Smooth muscle cell (in vitro differentiated cells): ENCODE data around the gene IRX4. TPM values are rescaled to one million over a fixed set of nuclear protein-coding genes. Genes with fewer than 3 reads are reported as not detected.

ENCODE experiments used
- DNase-seq: peaks from one replicate; lab custom pipeline; 2025; ENCODE audit not compliant: unreplicated experiment; lab: John Stamatoyannopoulos, UW
- H2AFZ ChIP-seq: fragments of 200-600 bp; sonication (generic); 2 replicates; pipeline ENCODE4 v1.6.0; 2016; ENCODE audit warnings: antibody characterized with exemption, low read depth, mild to moderate bottlenecking
- H3F3A ChIP-seq: fragments of 200-600 bp; sonication (generic); 2 replicates; pipeline ENCODE4 v1.6.0; 2017; ENCODE audit warnings: antibody characterized with exemption, low read depth
- H3K27ac ChIP-seq: fragments of 200-600 bp; sonication (generic); 2 replicates; pipeline ENCODE4 v1.5.1; 2016; ENCODE audit warnings: low read depth, mild to moderate bottlenecking
- H3K27me3 ChIP-seq: fragments of 200-600 bp; sonication (generic); 2 replicates; pipeline ENCODE4 v1.6.1; 2016; ENCODE audit warnings: low read depth, mild to moderate bottlenecking
- H3K36me3 ChIP-seq: fragments of 200-600 bp; sonication (generic); 2 replicates; pipeline ENCODE4 v1.5.1; 2016; ENCODE audit warnings: low read depth
- H3K4me1 ChIP-seq: fragments of 200-600 bp; sonication (generic); 2 replicates; pipeline ENCODE4 v1.5.1; 2016; ENCODE audit warnings: low read depth
- H3K4me2 ChIP-seq: fragments of 200-600 bp; sonication (generic); 2 replicates; pipeline ENCODE4 v1.6.0; 2016; ENCODE audit warnings: mild to moderate bottlenecking
- H3K4me3 ChIP-seq: fragments of 200-600 bp; sonication (generic); 2 replicates; pipeline ENCODE4 v1.5.1; 2016; ENCODE audit warnings: mild to moderate bottlenecking
- H3K79me2 ChIP-seq: fragments of 200-600 bp; sonication (generic); 2 replicates; pipeline ENCODE4 v1.6.0; 2016; ENCODE audit warnings: low read depth, mild to moderate bottlenecking
- H3K9ac ChIP-seq: fragments of 200-600 bp; sonication (generic); 2 replicates; pipeline ENCODE4 v1.6.0; 2016; ENCODE audit warnings: low read depth
- H3K9me3 ChIP-seq: fragments of 200-600 bp; sonication (generic); replicated peaks from 2 replicates; pipeline ENCODE4 v1.5.1; 2016; ENCODE audit warnings: low read depth
- H4K20me1 ChIP-seq: fragments of 200-600 bp; sonication (generic); 2 replicates; pipeline ENCODE4 v1.6.0; 2016; ENCODE audit warnings: low read depth
- CTCF ChIP-seq: fragments of 200-600 bp; sonication (generic); IDR thresholded peaks from 2 replicates; pipeline ENCODE4 v1.5.1; 2017; ENCODE audit warnings: borderline replicate concordance, mild to moderate bottlenecking, antibody characterized with exemption; ENCODE audit not compliant: insufficient read depth, poor library complexity, severe bottlenecking
- whole genome bisulfite sequencing: methylation state at CpG from one replicate; pipeline ENCODE4 v1.1.7; 2016; ENCODE audit warnings: low lambda C conversion rate; 5-methylcytosine and 5-hydroxymethylcytosine counted together
- polyA plus RNA-seq: library from polyadenylated mRNA; unstranded; fragments of >200 nt; fragmentation: Nextera tagmentation; extraction: Ambion mirVana; gene quantifications from 2 replicates; pipeline ENCODE4 v1.2.1, GENCODE V29; 2016
- total RNA-seq: library from RNA; depleted of rRNA; stranded (reverse); fragments of >200 nt; gene quantifications from 2 replicates; pipeline ENCODE4 v1.2.3, GENCODE V29; 2014

The IRX4 gene
- total and polyA plus RNA-seq, 2 experiments from 2014 or later, result 0.18 to 0.40 TPM

- no peak overlapping the region for H3K9ac ChIP-seq
- no peak overlapping the region for H3K27ac ChIP-seq
- no peak for DNase-seq
- TF ChIP-seq CTCF, result no peak
- no peak overlapping the region for H3K4me2 ChIP-seq
- no peak overlapping the region for H3K4me3 ChIP-seq
- peaks cover 19% of the 10 kb centered on the region for H3K27me3 ChIP-seq
- no peaks in the 10 kb centered on the region for H4K20me1 ChIP-seq
- H3F3A ChIP-seq, result no peaks in the 10 kb centered on the region
- H2AFZ ChIP-seq, result no peak overlapping the region
- H3K9me3 ChIP-seq, result no peaks in the 10 kb centered on the region
- WGBS, result 81% methylated on average over 16 of the region's 16 CpGs
- no peaks in the 10 kb centered on the region for H3K4me1 ChIP-seq
- H3K36me3 ChIP-seq, result no peaks in the 10 kb centered on the region
- H3K79me2 ChIP-seq, result no peaks in the 10 kb centered on the region
Measured at GRCh38 chr5:1864896-1865440, 17.8 kb downstream of the IRX4 start.

GRCh38 chr5:1860949-1861348 lies 21.8 kb downstream of the IRX4 start:
- Histone ChIP-seq H3K9ac (no peak overlapping the region), H3K27me3 (peaks cover 18% of the 10 kb centered on the region)
- WGBS, result 90% methylated on average over 7 of the region's 7 CpGs

GRCh38 chr5:1860021-1860610 lies 22.6 kb downstream of the IRX4 start:
- Histone ChIP-seq H3K27me3 (peaks cover 18% of the 10 kb centered on the region), H3K4me3 (no peak overlapping the region), H4K20me1 (no peaks in the 10 kb centered on the region), H3K4me1 (no peaks in the 10 kb centered on the region), H2AFZ (no peak overlapping the region), H3K36me3 (no peaks in the 10 kb centered on the region), H3F3A (no peaks in the 10 kb centered on the region), H3K9ac (no peak overlapping the region), H3K4me2 (no peak overlapping the region), H3K9me3 (no peaks in the 10 kb centered on the region), H3K27ac (no peak overlapping the region), H3K79me2 (no peaks in the 10 kb centered on the region)
- no peak for TF ChIP-seq CTCF
- no peak for DNase-seq
- WGBS, result 89% methylated on average over 22 of the region's 22 CpGs

More at GRCh38 chr5:1860949-1861348, 21.8 kb downstream of the IRX4 start:
- no peak for DNase-seq
- Histone ChIP-seq H3K4me1 (no peaks in the 10 kb centered on the region), H4K20me1 (no peaks in the 10 kb centered on the region), H3K79me2 (no peaks in the 10 kb centered on the region), H3K4me3 (no peak overlapping the region), H2AFZ (no peak overlapping the region), H3K9me3 (no peaks in the 10 kb centered on the region), H3K27ac (no peak overlapping the region), H3K36me3 (no peaks in the 10 kb centered on the region), H3F3A (no peaks in the 10 kb centered on the region), H3K4me2 (no peak overlapping the region)
- TF ChIP-seq CTCF, result no peak

- Histone ChIP-seq H2AFZ (no peak overlapping the region), H3K27ac (no peak overlapping the region), H3K9ac (no peak overlapping the region), H4K20me1 (no peaks in the 10 kb centered on the region), H3K79me2 (no peaks in the 10 kb centered on the region), H3F3A (no peaks in the 10 kb centered on the region), H3K9me3 (no peaks in the 10 kb centered on the region), H3K4me3 (no peak overlapping the region), H3K4me1 (no peaks in the 10 kb centered on the region), H3K4me2 (no peak overlapping the region), H3K27me3 (peaks cover 21% of the 10 kb centered on the region), H3K36me3 (no peaks in the 10 kb centered on the region)
- DNase-seq, result no peak
- no peak for TF ChIP-seq CTCF
- WGBS, result 91% methylated on average over 10 of the region's 10 CpGs
Measured at GRCh38 chr5:1859099-1859498, 23.6 kb downstream of the IRX4 start.
